ENCODE data around the gene SCYL3. TPM values are rescaled to one million over a fixed set of nuclear protein-coding genes. Genes with fewer than 3 reads are reported as not detected.

SCYL3 gene
- total RNA-seq, 1 experiment from 2014 or later, result 7.4 TPM

GRCh38 chr1:169809370-169810095 lies 84.2 kb downstream of the SCYL3 start:
- intact Hi-C loops (cut with micrococcal nuclease), result loop anchor here (1.0 to 5.0 kb wide), 4 partner anchors 208 to 342 kb away; partner anchors contain the start of gene SLC19A2
- no TSS peak for BruUV-seq (replicated peaks)
- no peak overlapping the region for H3K27ac Mint-ChIP-seq (ENCODE audit: low read depth, unreplicated experiment)
- CTCF ChIA-PET, result interaction anchor here (0.5 to 7.9 kb wide), 56 partner anchors 8 to 1826 kb away, joined by 3 to 118 read pairs (median 4); partner anchors contain the start of genes F5 and METTL18
- H3K4me3 Mint-ChIP-seq (ENCODE audit: unreplicated experiment), result no peak overlapping the region
- POLR2A ChIA-PET, result interaction anchor here (0.6 to 3.4 kb wide), 4 partner anchors 15 to 98 kb away, joined by 3 to 14 read pairs (median 3); partner anchors contain the start of genes METTL18 and SCYL3
- no peaks in the 10 kb centered on the region for H3K4me1 Mint-ChIP-seq (ENCODE audit: insufficient read depth, unreplicated experiment)
- peak; percentile 59 for TF ChIP-seq CTCF (IDR thresholded peaks at IDR 0.05; ENCODE audit: unreplicated experiment)
- peak; percentile 60 for DNase-seq (ENCODE audit: unreplicated experiment)
- no peaks in the 10 kb centered on the region for H3K9me3 Mint-ChIP-seq (ENCODE audit: unreplicated experiment)
- H3K27me3 Mint-ChIP-seq (ENCODE audit: insufficient read depth, unreplicated experiment), result no peaks in the 10 kb centered on the region
- H3K36me3 Mint-ChIP-seq (ENCODE audit: insufficient read depth, unreplicated experiment), result peaks cover 17% of the 10 kb centered on the region

GRCh38 chr1:169804941-169805340 lies 88.8 kb downstream of the SCYL3 start:
- BruUV-seq (replicated peaks), result no TSS peak
- Mint-ChIP-seq H3K9me3 (ENCODE audit: unreplicated experiment) (no peaks in the 10 kb centered on the region), H3K4me3 (ENCODE audit: unreplicated experiment) (no peak overlapping the region), H3K36me3 (ENCODE audit: insufficient read depth, unreplicated experiment) (peaks cover 22% of the 10 kb centered on the region), H3K27me3 (ENCODE audit: insufficient read depth, unreplicated experiment) (no peaks in the 10 kb centered on the region), H3K4me1 (ENCODE audit: insufficient read depth, unreplicated experiment) (no peaks in the 10 kb centered on the region), H3K27ac (ENCODE audit: low read depth, unreplicated experiment) (peak overlapping the region; percentile 42)
- POLR2A ChIA-PET, result no interaction called here
- no peak for DNase-seq (ENCODE audit: unreplicated experiment)
- no peak for TF ChIP-seq CTCF (IDR thresholded peaks at IDR 0.05; ENCODE audit: unreplicated experiment)
- intact Hi-C loops (cut with micrococcal nuclease), result loop anchor here (5.0 kb wide), 2 partner anchors 318 to 338 kb away; partner anchors contain the start of gene SLC19A2
- CTCF ChIA-PET, result no interaction called here

GRCh38 chr1:169802888-169803287 lies 90.8 kb downstream of the SCYL3 start:
- intact Hi-C loops (cut with micrococcal nuclease), result no loop called here
- no peaks in the 10 kb centered on the region for H3K27me3 Mint-ChIP-seq (ENCODE audit: insufficient read depth, unreplicated experiment)
- H3K4me3 Mint-ChIP-seq (ENCODE audit: unreplicated experiment), result no peak overlapping the region
- ChIA-PET CTCF (interaction anchor here (0.7 to 2.1 kb wide), 5 partner anchors 7 to 257 kb away, joined by 3 to 15 read pairs (median 4); no protein-coding TSS in a partner anchor), POLR2A (interaction anchor here (0.7 to 1.5 kb wide), 4 partner anchors 9 to 317 kb away, joined by 3 to 4 read pairs (median 4); partner anchors contain the start of genes SCYL3 and SLC19A2)
- peaks cover 22% of the 10 kb centered on the region for H3K36me3 Mint-ChIP-seq (ENCODE audit: insufficient read depth, unreplicated experiment)
- TF ChIP-seq CTCF (IDR thresholded peaks at IDR 0.05; ENCODE audit: unreplicated experiment), result no peak
- no TSS peak for BruUV-seq (replicated peaks)
- H3K9me3 Mint-ChIP-seq (ENCODE audit: unreplicated experiment), result no peaks in the 10 kb centered on the region
- no peaks in the 10 kb centered on the region for H3K4me1 Mint-ChIP-seq (ENCODE audit: insufficient read depth, unreplicated experiment)
- no peak overlapping the region for H3K27ac Mint-ChIP-seq (ENCODE audit: low read depth, unreplicated experiment)
- no peak for DNase-seq (ENCODE audit: unreplicated experiment)

Other genes starting within 250 kb of the SCYL3 start
- not detected in 2 replicates for gene SELL, start 182.3 kb downstream of the SCYL3 start, total RNA-seq (2022)
- not detected in 2 replicates for gene SELE, start 159.8 kb downstream of the SCYL3 start, total RNA-seq (2022)
- 2.8 and 4.1 TPM in 2 replicates for gene METTL18, start 99.0 kb downstream of the SCYL3 start, total RNA-seq (2022)
- 29.2 and 41.1 TPM in 2 replicates for gene KIFAP3, start 180.8 kb upstream of the SCYL3 start, total RNA-seq (2022)